ENCODE measurements around the gene BATF3.
"Not testable (repeated sequence)": the region's sequence is repeated elsewhere in the genome, so short reads cannot be mapped to it uniquely, and the experiment has no call there.

BATF3 gene

GRCh38 chr1:212644866-212645545, 54.6 kb downstream of the BATF3 start:
- H3K27ac ChIP-seq: no peak overlapping the region
- no peak for TF ChIP-seq CTCF (conservative IDR thresholded peaks at IDR 0.05)
- no peak for TF ChIP-seq ZFX (IDR thresholded peaks at IDR 0.05)

GRCh38 chr1:212643877-212644276, 55.8 kb downstream of the BATF3 start:
- no peak overlapping the region for H3K27ac ChIP-seq
- TF ChIP-seq ZFX (IDR thresholded peaks at IDR 0.05) (no peak), CTCF (conservative IDR thresholded peaks at IDR 0.05) (no peak)

- TF ChIP-seq ZFX (IDR thresholded peaks at IDR 0.05) (no peak), CTCF (conservative IDR thresholded peaks at IDR 0.05) (no peak)
- H3K27ac ChIP-seq: no peak overlapping the region
Measured at GRCh38 chr1:212641956-212642355, 57.7 kb downstream of the BATF3 start.

GRCh38 chr1:212640223-212640878, 59.3 kb downstream of the BATF3 start:
- TF ChIP-seq ZFX (IDR thresholded peaks at IDR 0.05) (no peak), CTCF (conservative IDR thresholded peaks at IDR 0.05) (no peak)
- H3K27ac ChIP-seq: no peak overlapping the region

GRCh38 chr1:212639524-212639923, 60.1 kb downstream of the BATF3 start:
- not testable (repeated sequence) for H3K27ac ChIP-seq

- TF ChIP-seq ZFX (IDR thresholded peaks at IDR 0.05) (no peak), CTCF (conservative IDR thresholded peaks at IDR 0.05) (no peak)
- no peak overlapping the region for H3K27ac ChIP-seq
Measured at GRCh38 chr1:212638492-212639151, 61.0 kb downstream of the BATF3 start.

- H3K27ac ChIP-seq: no peak overlapping the region
- TF ChIP-seq ZFX (IDR thresholded peaks at IDR 0.05) (no peak), CTCF (conservative IDR thresholded peaks at IDR 0.05) (no peak)
Measured at GRCh38 chr1:212637902-212638301, 61.7 kb downstream of the BATF3 start.

Measured in C4-2B (cell line).